Epithelial cell of esophagus (primary cell): Measurements from ENCODE around the gene MARCHF6.

Experiments
- DNase-seq: peaks from one replicate; pipeline ENCODE4 v3.0.0; 2010; ENCODE audit warnings: low read depth
- H3K4me3 ChIP-seq: 2 replicates; pipeline ENCODE4 v1.5.1; 2011; ENCODE audit warnings: mild to moderate bottlenecking, low read length, control low read depth
- CTCF ChIP-seq: IDR thresholded peaks from 2 replicates; pipeline ENCODE4 v1.5.1; 2011; ENCODE audit warnings: low read depth, mild to moderate bottlenecking, low read length, control low read depth, inconsistent platforms; ENCODE audit not compliant: insufficient read depth; ENCODE audit errors: missing control alignments

The MARCHF6 gene

GRCh38 chr5:10332301-10332700 is 21.2 kb upstream of the MARCHF6 start:
- DNase-seq, result no peak
- no peak for TF ChIP-seq CTCF
- H3K4me3 ChIP-seq, result no peak overlapping the region

GRCh38 chr5:10333154-10334006 is 20.1 kb upstream of the MARCHF6 start:
- peak overlapping the region; percentile 53 for H3K4me3 ChIP-seq
- peak; percentile 36 for DNase-seq

GRCh38 chr5:10334831-10335230 is 18.7 kb upstream of the MARCHF6 start:
- H3K4me3 ChIP-seq, result no peak overlapping the region
- DNase-seq, result no peak
- TF ChIP-seq CTCF, result no peak

More at GRCh38 chr5:10333154-10334006, 20.1 kb upstream of the MARCHF6 start:
- TF ChIP-seq CTCF, result no peak

- H3K4me3 ChIP-seq, result no peak overlapping the region
- DNase-seq, result no peak
- no peak for TF ChIP-seq CTCF
Observed at GRCh38 chr5:10335711-10336470, 17.6 kb upstream of the MARCHF6 start.

GRCh38 chr5:10337107-10337506 is 16.4 kb upstream of the MARCHF6 start:
- no peak for DNase-seq
- H3K4me3 ChIP-seq, result no peak overlapping the region
- TF ChIP-seq CTCF, result no peak

GRCh38 chr5:10337986-10338385 is 15.5 kb upstream of the MARCHF6 start:
- H3K4me3 ChIP-seq, result no peak overlapping the region
- DNase-seq, result no peak
- no peak for TF ChIP-seq CTCF
